GM12872 (cell line): ENCODE measurements around the gene NAV2.

Source experiments
- CTCF ChIP-seq: IDR thresholded peaks from 3 replicates; pipeline ENCODE4 v1.5.1; 2011; ENCODE audit warnings: low read depth, mild to moderate bottlenecking, low read length, moderate library complexity; ENCODE audit not compliant: insufficient read depth

The NAV2 gene

GRCh38 chr11:19781351-19781750 lies 68.7 kb downstream of the NAV2 start:
- TF ChIP-seq CTCF, result no peak

GRCh38 chr11:19785265-19785664 lies 72.6 kb downstream of the NAV2 start:
- no peak for TF ChIP-seq CTCF

GRCh38 chr11:19786644-19787043 lies 74.0 kb downstream of the NAV2 start:
- TF ChIP-seq CTCF, result no peak

- TF ChIP-seq CTCF, result no peak
These were observed 75.8 kb downstream of the NAV2 start for GRCh38 chr11:19788435-19788834.

- no peak for TF ChIP-seq CTCF
These were observed 76.6 kb downstream of the NAV2 start for GRCh38 chr11:19789245-19789644.

GRCh38 chr11:19789835-19790710 lies 77.4 kb downstream of the NAV2 start:
- TF ChIP-seq CTCF, result no peak

- no peak for TF ChIP-seq CTCF
These were observed 78.4 kb downstream of the NAV2 start for GRCh38 chr11:19790831-19791552.
